Glomerular visceral epithelial cell (primary cell): ENCODE measurements around the gene PAAF1.
A peak's percentile ranks its signal among the peaks of the same experiment; 100 is the strongest.
"Not testable (repeated sequence)": the region's sequence is repeated elsewhere in the genome, so short reads cannot be mapped to it uniquely, and the experiment has no call there.

ENCODE experiments used
- DNase-seq: peaks from one replicate; pipeline ENCODE4 v3.0.0-alpha.2; 2016; ENCODE audit errors: extremely low spot score

PAAF1 gene

GRCh38 chr11:73876424-73877310, at the start of gene PAAF1, which contains the start of gene COA4:
Gene PAAF1 (plus strand): TSS chr11:73876999. CDS start chr11:73877022, 23 bp downstream.
Gene COA4 (minus strand): TSS chr11:73876846. CDS start chr11:73873378, 3,468 bp downstream.
- DNase-seq, result peak; percentile 96

GRCh38 chr11:73830261-73830660, 46.5 kb upstream of the PAAF1 start:
- DNase-seq, result no peak

DNA sequence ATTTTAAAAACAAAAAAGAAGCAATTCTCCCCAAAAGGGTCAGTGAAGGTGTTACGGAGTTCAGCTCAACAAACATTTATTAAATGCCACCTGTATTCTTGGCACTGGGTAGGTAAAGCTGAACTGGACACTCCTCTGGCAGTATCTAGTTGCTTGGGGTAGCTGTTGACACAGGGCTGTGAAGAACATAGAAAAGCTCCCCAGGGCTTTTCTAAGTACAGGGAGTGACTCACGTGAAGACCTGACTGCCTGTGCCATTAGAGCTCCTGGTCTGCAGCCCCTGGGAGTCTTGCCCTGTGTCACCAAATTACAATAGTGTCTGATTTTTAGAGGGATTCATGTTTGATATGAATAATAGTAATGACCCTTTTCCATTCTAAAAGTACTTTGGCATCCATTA, 43.7 kb upstream of the PAAF1 start:
- no peak for DNase-seq

DNA sequence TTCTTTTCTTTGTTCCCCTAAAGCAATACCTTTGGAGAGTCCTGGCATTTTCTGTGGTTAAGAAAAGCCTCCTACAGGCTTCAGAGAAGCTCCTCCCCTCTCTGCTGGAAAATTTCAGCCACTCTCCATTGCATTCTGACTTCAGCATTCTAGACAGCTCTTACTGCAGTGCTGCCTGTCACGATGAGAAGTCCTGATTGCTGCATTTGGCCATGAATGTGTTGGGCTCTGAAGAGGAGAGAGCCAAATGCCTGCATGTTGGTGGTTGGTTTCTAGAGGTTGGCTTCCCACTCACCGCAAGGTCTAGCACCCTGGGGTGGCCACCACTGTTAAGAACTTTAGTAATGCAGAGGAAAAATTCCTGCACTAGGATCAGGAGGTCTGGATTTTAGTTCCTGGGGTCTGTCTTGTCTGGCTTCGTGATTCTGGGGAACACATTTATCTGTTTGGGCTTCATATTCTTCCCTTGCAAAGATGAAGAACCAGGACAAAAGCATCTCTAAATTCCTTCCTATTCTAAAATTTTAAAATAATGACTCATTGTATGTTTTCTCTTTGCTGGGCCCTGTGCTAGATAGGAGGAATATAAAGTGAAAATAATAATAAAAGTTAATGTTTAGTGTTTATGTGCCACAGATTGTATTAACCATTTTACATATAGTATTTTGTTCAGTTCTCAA, 38.2 kb upstream of the PAAF1 start:
- DNase-seq, result peak; percentile 8

DNA sequence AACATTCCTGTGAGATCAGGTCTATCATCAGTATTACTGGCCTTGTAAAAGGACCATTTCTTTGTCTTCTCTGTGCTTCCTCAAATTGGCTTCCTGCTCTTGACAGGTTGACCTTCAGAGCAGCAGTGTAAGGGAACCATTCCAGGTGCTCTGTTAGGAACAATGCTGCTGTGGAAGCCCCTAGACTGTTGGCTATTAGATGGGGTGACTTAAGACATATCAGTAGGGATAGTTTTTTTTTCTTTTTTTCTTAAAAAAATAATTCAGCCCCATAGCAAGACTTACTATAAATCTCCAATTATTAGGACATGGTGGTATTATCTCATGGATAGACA, 37.7 kb upstream of the PAAF1 start:
- no peak for DNase-seq

GRCh38 chr11:73851046-73851764, 25.6 kb upstream of the PAAF1 start:
- no peak for DNase-seq

- no peak for DNase-seq
These were observed 24.8 kb upstream of the PAAF1 start for GRCh38 chr11:73852049-73852448.

GRCh38 chr11:73854680-73855079, 22.1 kb upstream of the PAAF1 start:
- DNase-seq, result no peak

DNA sequence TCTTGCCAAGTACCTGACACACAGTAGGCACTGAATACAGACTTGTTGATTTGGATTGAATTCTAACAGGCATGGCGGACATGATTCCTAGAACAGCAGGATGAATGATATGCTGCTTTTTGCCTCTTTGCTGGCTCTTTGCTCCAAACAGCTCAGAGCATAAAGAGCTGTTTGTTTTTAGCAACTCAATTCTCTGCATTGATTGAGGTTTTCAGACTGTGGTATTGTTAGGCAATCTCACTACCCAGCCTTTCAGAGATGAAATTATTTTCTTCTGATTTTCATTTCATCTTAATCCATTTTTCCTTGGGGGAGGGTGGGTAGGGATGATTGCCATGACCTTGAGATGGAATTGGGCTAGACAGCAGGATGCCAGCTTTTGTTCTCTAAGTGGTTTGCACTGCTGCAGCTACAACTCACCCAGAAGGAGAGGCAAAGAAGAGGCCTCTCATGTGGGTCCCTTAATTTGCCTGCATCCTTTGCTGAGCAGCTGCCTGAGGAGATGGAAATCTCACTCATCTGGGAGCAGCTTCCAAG, 20.7 kb upstream of the PAAF1 start:
- DNase-seq, result no peak

DNA sequence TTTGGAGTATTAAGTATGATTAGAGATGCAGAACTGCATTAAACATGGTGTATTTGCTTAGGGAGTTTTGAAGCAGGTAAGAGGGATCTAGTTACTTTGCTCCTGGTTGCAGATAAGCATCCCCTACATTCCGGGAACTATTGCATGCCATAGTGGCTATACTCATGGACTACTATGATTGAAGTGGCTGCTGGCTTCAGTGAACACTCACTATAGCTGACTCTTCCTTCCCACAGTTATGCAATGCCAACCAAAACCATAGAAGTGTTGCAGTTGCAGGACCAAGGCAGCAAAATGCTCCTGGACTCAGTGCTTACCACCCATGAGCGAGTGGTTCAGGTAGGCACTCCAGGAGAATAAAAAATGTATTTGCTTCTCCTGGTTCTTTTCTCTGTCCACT, 17.1 kb upstream of the PAAF1 start:
- no peak for DNase-seq

DNA sequence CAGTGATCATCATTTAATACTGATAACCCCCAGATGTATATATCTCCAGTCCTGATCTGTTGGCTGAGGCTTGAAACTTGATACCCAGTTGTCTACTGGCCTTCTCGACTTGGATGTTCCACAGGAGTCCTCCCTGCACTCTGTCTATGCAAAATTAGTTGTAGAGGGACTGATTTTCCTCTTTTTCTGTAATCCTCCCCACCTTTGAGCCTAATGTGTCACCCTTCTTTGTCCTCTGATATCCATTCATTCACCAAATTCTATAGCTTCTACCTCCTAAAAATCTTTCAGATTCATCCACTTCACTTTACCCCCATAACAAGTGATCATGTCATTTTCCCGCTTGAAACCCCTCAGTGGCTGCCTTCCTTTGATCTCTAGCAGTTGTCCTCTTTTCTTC, 16.6 kb upstream of the PAAF1 start:
- DNase-seq, result no peak

DNA sequence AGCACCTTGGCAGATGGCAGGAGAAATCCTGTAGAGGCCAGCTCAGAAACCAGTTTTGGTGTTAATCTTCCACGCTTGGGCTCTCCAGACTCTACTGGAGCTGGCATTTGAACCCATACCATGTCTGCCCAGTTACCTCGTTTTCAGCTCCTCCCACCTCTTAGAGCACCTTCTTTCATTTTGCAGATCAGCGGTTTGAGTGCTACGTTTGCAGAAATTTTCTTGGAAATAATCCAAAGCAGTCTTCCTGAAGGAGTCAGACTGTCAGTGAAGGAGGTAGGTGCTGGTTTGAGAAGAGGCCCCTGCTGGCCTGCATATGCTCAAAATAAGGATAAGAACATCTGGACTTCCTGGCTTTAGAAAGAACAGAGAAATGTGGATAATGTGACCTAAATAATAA, 13.8 kb upstream of the PAAF1 start:
- DNase-seq, result no peak

DNA sequence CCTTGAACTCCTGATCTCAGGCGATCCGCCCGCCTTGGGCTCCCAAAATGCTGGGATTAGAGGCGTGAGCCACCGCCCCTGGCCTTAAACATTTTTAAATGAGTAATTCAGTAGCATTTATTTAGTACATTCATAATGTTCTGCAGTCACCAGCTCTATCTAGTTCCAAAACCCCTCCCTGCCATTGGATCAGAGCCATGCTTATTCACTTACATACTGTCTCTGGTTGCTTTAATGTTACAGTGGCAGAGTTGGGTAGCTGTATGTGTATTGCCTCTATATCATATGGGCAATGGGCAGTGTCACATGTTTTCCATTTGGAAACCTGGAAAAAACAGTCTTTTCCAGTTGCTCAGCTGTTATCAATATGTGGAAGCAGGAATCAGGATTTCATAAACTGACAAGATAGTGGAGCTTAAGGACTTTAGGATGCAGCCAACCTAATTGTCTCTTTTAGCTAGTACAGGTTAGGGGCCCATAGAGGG, 10.7 kb upstream of the PAAF1 start:
- DNase-seq, result no peak

DNA sequence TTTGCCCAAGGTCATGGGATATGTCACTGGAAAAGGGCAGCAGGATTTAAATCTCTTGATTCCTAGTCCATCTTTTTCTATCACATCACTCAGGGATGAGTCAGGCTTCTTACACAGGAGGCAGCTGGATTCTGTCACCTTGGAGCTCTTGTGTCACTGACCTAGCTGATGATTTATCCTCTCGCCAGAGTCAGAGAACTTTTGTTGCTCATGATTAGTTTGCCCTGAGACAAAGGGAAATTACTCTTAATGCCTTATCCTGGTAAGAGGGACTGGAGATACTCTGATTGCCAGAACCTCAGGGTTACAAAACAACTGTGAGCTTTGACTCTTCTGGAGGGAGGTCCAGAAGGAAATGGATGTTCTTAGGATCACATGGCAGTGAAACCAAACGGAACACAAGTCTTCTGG, 10.2 kb upstream of the PAAF1 start:
- peak; percentile 72 for DNase-seq

- peak; percentile 1 for DNase-seq
These were observed 7.4 kb upstream of the PAAF1 start for GRCh38 chr11:73869332-73869949.

DNA sequence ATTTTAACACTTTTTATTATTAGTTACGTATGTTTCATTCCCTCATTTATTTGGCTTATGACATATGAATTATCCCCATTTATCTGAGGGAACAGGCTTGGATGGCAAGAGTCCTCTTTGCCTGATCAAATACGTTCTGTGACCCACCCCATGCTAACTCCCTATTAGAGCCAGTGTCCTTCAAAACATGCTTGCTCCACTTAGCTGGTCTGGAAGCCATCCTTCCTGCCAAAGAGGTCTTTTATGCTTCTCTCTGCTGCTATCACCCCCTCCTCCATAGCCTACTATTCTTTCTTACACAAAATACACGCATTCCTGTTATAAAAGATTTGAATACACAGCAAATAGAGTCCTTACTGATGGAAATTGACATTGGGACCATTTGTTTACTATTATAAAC, 6.5 kb upstream of the PAAF1 start:
- DNase-seq, result no peak

- no peak for DNase-seq
These were observed 3.9 kb upstream of the PAAF1 start for GRCh38 chr11:73872749-73873357.

- DNase-seq, result no peak
These were observed 1.4 kb upstream of the PAAF1 start for GRCh38 chr11:73875380-73875779.

DNA sequence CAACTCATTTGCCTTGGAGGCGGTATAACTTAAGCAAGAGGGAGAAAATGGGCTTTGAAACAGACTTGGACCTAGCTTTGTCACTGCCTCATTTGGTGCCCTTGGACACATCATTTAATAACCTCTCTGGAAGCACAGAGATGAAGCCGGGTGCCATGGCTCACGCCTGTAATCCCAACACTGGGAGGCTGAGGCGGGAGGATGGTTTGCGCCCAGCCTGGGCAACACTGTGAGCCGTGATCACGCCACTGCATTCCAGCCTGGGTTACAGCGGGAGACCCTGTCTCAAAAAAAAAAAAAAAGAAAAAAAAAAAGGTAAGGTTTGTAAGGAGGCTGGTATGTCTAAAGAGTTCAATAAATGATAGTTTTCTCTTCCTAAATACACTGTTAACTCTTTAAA, 959 bp upstream of the PAAF1 start:
- DNase-seq, result peak; percentile 11

GRCh38 chr11:73878771-73879170, 2.0 kb downstream of the PAAF1 start:
- no peak for DNase-seq

- not testable (repeated sequence) for DNase-seq
These were observed 3.6 kb downstream of the PAAF1 start for GRCh38 chr11:73880449-73880848.
